ENCODE data around the gene AMD1.

DNA sequence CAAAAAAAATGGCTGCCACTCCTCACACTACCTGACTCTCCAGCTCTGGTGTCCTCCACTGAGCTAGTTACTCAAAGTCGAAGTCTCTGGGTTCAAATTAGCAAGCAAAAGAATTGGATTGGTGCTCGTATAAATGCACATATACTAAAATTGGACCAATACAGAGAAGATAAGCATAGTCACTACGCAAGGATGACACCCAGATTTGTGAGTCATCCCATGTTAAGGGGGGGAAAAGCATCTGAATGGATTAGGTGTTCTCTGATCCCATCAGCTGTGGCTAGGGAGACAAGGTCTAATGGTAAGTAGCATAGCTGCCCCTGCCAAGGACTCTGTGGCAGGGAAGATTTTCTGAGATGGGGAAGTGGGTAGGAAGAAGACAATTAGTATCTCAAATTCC lies 18.3 kb upstream of the AMD1 start:
- TF ChIP-seq, protein P1, sequence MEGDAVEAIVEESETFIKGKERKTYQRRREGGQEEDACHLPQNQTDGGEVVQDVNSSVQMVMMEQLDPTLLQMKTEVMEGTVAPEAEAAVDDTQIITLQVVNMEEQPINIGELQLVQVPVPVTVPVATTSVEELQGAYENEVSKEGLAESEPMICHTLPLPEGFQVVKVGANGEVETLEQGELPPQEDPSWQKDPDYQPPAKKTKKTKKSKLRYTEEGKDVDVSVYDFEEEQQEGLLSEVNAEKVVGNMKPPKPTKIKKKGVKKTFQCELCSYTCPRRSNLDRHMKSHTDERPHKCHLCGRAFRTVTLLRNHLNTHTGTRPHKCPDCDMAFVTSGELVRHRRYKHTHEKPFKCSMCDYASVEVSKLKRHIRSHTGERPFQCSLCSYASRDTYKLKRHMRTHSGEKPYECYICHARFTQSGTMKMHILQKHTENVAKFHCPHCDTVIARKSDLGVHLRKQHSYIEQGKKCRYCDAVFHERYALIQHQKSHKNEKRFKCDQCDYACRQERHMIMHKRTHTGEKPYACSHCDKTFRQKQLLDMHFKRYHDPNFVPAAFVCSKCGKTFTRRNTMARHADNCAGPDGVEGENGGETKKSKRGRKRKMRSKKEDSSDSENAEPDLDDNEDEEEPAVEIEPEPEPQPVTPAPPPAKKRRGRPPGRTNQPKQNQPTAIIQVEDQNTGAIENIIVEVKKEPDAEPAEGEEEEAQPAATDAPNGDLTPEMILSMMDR (conservative IDR thresholded peaks at IDR 0.05; ENCODE audit: low read length): no peak
- TF ChIP-seq EZH2phosphoT487 (IDR thresholded peaks at IDR 0.05; ENCODE audit: borderline replicate concordance): no peak

Measured in Loucy (cell line).